KMS-11 (cell line): Measurements from ENCODE around the gene CD69.
A peak's percentile ranks its signal among the peaks of the same experiment; 100 is the strongest.

ENCODE experiments used
- H2AFZ ChIP-seq: fragments of 200-600 bp; sonication (generic); 2 replicates; pipeline ENCODE4 v1.6.1; 2016; ENCODE audit warnings: antibody characterized with exemption, mixed run types, low read depth
- H3K27ac ChIP-seq: fragments of 200-600 bp; sonication (generic); 2 replicates; pipeline ENCODE4 v1.6.1; 2016; ENCODE audit warnings: mild to moderate bottlenecking, mixed run types
- H3K27me3 ChIP-seq: fragments of 200-600 bp; sonication (generic); 2 replicates; pipeline ENCODE4 v1.6.1; 2017; ENCODE audit warnings: mild to moderate bottlenecking, low read depth, mixed run types, moderate library complexity; ENCODE audit not compliant: insufficient read depth
- H3K36me3 ChIP-seq: fragments of 200-600 bp; sonication (generic); 2 replicates; pipeline ENCODE4 v1.6.1; 2017; ENCODE audit warnings: mild to moderate bottlenecking, mixed run types; ENCODE audit not compliant: insufficient read depth
- H3K4me1 ChIP-seq: fragments of 200-600 bp; sonication (generic); 2 replicates; pipeline ENCODE4 v1.6.1; 2016; ENCODE audit warnings: mild to moderate bottlenecking, low read depth, mixed run types; ENCODE audit not compliant: poor library complexity, severe bottlenecking
- H3K4me2 ChIP-seq: fragments of 200-600 bp; sonication (generic); 2 replicates; pipeline ENCODE4 v1.7.0; 2016; ENCODE audit warnings: mild to moderate bottlenecking, mixed run types
- H3K4me3 ChIP-seq: fragments of 200-600 bp; sonication (generic); IDR thresholded peaks from 2 replicates; pipeline ENCODE4 v1.6.1; 2017; ENCODE audit warnings: low read depth, low read length, mixed read lengths; ENCODE audit not compliant: insufficient read depth
- H3K79me2 ChIP-seq: fragments of 200-600 bp; sonication (generic); 2 replicates; pipeline ENCODE4 v1.6.1; 2016; ENCODE audit warnings: low read depth, mixed run types; ENCODE audit not compliant: insufficient read depth
- H3K9ac ChIP-seq: fragments of 200-600 bp; sonication (generic); 2 replicates; pipeline ENCODE4 v1.6.1; 2016; ENCODE audit warnings: mild to moderate bottlenecking, mixed run types
- H4K20me1 ChIP-seq: fragments of 200-600 bp; sonication (generic); 2 replicates; pipeline ENCODE4 v1.6.1; 2016; ENCODE audit warnings: mild to moderate bottlenecking, mixed run types; ENCODE audit not compliant: insufficient read depth
- TF ChIP-seq, protein P1 (sequence below): fragments of 200-600 bp; sonication (generic); conservative IDR thresholded peaks from 2 replicates; pipeline ENCODE4 v1.6.1; 2017; ENCODE audit warnings: low read depth, mild to moderate bottlenecking, antibody characterized with exemption, low read length, moderate library complexity, mixed read lengths

Gene CD69

DNA sequence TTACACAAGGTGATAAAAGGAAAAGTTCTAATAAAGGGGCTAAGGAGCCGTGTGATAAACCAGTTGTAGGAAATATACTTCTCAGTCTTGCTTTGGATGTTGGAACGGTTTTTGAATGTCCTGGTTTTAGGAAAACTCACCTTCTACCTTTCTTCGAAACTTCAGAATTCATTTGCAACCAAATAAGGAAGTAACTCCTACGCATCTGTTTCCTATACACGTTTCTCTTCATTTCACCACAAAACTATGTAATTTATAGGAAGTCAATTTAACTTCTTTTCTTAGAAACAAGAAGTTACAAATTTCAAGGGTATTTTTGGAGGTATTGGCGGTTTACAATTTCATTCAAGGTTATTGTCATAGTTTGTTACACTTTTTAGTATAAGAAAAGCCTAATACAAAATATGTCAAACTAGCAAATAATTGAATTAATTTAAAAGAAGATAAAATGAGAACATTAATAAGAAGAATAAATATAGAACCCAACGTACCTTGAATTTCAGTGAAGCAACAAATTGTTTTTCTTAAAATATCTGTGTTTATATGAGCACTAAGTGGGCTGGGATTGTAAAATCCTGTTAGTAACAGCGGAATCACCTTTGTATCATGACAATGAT lies 33.2 kb upstream of the CD69 start:
- H3K27ac ChIP-seq, result no peak overlapping the region

DNA sequence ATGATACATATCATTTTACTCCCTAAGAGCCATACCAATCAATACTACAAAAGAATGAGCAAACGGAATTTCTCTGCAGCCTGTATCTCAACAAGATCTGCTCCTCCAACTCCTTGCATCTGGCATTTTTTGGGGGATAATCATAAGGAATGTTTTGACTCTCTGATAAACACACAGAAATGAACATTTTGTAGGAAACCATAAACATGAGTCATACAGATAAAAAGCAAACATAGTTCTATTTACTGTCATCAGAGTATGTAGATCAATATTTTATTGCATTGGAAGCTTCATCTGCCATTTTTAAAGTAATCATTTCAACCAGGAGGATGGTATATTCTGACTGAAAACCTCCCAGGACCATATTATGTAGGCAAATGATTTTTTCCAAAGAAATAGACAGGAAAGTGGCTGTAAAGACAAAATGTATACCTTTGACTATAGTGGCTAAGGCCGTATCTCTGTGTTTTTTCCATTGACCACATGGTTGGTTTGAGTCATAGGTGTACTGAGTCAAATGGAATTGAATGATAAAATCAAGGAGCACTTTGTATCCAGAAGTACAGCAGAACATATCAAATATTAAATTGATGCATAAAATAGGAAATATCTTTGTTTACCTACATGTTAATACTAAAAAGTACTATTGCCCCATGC lies 32.4 kb upstream of the CD69 start:
- H3K9ac ChIP-seq, result no peak overlapping the region
- H4K20me1 ChIP-seq, result no peaks in the 10 kb centered on the region
- no peaks in the 10 kb centered on the region for H3K79me2 ChIP-seq
- no peak overlapping the region for H3K4me3 ChIP-seq
- H3K36me3 ChIP-seq, result no peaks in the 10 kb centered on the region
- TF ChIP-seq, protein P1, sequence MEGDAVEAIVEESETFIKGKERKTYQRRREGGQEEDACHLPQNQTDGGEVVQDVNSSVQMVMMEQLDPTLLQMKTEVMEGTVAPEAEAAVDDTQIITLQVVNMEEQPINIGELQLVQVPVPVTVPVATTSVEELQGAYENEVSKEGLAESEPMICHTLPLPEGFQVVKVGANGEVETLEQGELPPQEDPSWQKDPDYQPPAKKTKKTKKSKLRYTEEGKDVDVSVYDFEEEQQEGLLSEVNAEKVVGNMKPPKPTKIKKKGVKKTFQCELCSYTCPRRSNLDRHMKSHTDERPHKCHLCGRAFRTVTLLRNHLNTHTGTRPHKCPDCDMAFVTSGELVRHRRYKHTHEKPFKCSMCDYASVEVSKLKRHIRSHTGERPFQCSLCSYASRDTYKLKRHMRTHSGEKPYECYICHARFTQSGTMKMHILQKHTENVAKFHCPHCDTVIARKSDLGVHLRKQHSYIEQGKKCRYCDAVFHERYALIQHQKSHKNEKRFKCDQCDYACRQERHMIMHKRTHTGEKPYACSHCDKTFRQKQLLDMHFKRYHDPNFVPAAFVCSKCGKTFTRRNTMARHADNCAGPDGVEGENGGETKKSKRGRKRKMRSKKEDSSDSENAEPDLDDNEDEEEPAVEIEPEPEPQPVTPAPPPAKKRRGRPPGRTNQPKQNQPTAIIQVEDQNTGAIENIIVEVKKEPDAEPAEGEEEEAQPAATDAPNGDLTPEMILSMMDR, result no peak
- H3K4me2 ChIP-seq, result no peak overlapping the region
- H3K27me3 ChIP-seq, result no peaks in the 10 kb centered on the region
- H3K27ac ChIP-seq, result no peak overlapping the region
- peaks cover under 1% of the 10 kb centered on the region for H3K4me1 ChIP-seq
- no peak overlapping the region for H2AFZ ChIP-seq

More for the DNA sequence above, 33.2 kb upstream of the CD69 start:
- Histone ChIP-seq H2AFZ (no peak overlapping the region), H3K4me2 (peak overlapping the region; percentile 18; the same call in 1 of the 2 replicates), H4K20me1 (no peaks in the 10 kb centered on the region), H3K27me3 (no peaks in the 10 kb centered on the region), H3K79me2 (no peaks in the 10 kb centered on the region), H3K9ac (no peak overlapping the region), H3K4me3 (no peak overlapping the region), H3K4me1 (peaks cover 4% of the 10 kb centered on the region), H3K36me3 (no peaks in the 10 kb centered on the region)
- TF ChIP-seq, protein P1, result no peak

DNA sequence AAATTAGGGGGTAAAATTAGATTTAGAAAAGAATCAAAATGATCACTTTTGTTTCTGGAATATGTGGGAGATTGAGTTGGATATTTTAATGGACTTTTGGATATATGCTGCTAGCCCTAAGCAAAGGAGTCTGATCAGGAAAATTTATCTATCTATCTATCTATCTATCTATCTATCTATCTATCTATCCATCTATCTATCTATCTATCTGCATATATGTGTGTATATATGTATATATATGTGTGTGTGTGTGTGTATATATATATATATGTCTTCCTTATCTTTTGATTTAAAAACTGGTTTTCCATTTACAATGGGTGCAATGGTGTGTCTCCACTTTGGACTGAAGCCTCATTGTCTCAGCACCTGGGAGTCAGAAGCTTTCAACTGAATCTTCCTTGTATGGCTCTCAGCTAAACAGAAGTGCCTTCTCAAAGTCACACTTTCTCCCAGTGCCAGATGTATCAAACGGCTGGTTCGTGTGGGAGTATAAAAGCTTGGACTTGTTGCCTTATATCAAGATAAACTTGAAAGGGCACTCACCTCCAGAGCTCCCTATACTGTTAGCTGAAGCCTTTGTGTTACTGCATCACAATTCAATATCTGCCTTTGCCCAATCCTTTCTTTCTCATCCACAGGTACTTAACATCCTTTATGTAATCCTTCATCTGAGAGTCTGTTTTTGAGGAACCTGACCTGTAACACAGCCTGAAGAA lies 31.6 kb upstream of the CD69 start:
- H3K4me1 ChIP-seq, result no peaks in the 10 kb centered on the region

More for the DNA sequence above, 31.6 kb upstream of the CD69 start:
- H2AFZ ChIP-seq, result no peak overlapping the region
- H3K27ac ChIP-seq, result no peak overlapping the region
- no peaks in the 10 kb centered on the region for H3K79me2 ChIP-seq
- TF ChIP-seq, protein P1, result no peak
- no peak overlapping the region for H3K9ac ChIP-seq
- no peaks in the 10 kb centered on the region for H4K20me1 ChIP-seq
- no peak overlapping the region for H3K4me3 ChIP-seq
- no peak overlapping the region for H3K4me2 ChIP-seq
- no peaks in the 10 kb centered on the region for H3K27me3 ChIP-seq
- no peaks in the 10 kb centered on the region for H3K36me3 ChIP-seq
